Epithelial cell of proximal tubule (primary cell): ENCODE measurements around the gene NFIA. TPM values are rescaled to one million over a fixed set of nuclear protein-coding genes. Genes with fewer than 3 reads are reported as not detected.

Experiments used
- DNase-seq: peaks from one replicate; pipeline ENCODE4 v3.0.0-alpha.2; 2011; ENCODE audit warnings: low read depth
- H3K4me3 ChIP-seq: 2 replicates; pipeline ENCODE4 v1.5.1; 2011; ENCODE audit warnings: low read depth, mild to moderate bottlenecking, low read length
- total RNA-seq: library from RNA; depleted of rRNA; stranded (reverse); fragments of >200 nt; gene quantifications from 2 replicates; pipeline ENCODE4 v1.2.3, GENCODE V29; 2015
- TF ChIP-seq, protein P1 (sequence below): conservative IDR thresholded peaks from 2 replicates; pipeline ENCODE4 v1.5.1; 2012; ENCODE audit warnings: low read depth, mild to moderate bottlenecking, low read length

The NFIA gene
- total RNA-seq, 1 donor from 2014 or later, result 1.6 TPM

DNA sequence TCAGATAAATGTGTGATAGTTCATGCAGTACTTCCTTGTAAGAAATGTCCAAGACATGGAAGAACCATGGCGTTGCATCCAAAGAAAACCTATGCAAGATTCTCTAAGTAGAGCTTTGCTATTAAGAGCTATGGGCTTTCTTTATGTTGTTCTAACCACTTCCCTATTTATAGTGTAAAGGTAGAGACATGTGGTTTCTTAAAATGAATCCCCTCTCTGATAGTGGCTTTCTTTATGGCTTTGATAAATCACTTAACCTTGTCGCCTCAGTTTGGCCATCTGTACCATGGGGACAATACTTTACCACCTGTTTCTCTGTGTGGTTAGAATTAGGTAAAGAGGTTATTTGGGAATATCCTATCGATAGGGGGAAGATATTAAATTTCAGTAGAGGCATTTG lies 305.5 kb downstream of the NFIA start:
- TF ChIP-seq, protein P1, sequence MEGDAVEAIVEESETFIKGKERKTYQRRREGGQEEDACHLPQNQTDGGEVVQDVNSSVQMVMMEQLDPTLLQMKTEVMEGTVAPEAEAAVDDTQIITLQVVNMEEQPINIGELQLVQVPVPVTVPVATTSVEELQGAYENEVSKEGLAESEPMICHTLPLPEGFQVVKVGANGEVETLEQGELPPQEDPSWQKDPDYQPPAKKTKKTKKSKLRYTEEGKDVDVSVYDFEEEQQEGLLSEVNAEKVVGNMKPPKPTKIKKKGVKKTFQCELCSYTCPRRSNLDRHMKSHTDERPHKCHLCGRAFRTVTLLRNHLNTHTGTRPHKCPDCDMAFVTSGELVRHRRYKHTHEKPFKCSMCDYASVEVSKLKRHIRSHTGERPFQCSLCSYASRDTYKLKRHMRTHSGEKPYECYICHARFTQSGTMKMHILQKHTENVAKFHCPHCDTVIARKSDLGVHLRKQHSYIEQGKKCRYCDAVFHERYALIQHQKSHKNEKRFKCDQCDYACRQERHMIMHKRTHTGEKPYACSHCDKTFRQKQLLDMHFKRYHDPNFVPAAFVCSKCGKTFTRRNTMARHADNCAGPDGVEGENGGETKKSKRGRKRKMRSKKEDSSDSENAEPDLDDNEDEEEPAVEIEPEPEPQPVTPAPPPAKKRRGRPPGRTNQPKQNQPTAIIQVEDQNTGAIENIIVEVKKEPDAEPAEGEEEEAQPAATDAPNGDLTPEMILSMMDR, result no peak
- H3K4me3 ChIP-seq, result no peak overlapping the region
- DNase-seq, result no peak

DNA sequence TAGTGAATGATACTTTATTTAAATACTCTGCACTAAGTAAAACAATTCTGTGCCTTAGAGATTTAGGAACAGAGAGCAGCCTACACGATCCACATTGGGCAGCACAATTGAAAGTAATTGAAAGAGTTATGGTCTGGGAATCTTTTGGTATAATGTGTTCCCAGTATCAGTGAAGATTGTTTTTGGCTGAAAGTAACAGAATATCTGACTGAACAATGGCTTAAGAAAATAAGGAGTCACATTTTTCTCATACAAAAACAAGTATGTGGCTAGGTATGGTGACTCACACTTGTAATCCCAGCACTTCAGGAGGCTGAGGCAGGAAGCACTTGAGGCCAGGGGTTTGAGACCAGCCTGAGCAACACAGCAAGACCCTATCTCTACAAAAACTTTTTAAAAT lies 306.2 kb downstream of the NFIA start:
- no peak for DNase-seq
- TF ChIP-seq, protein P1, result no peak
- no peak overlapping the region for H3K4me3 ChIP-seq

DNA sequence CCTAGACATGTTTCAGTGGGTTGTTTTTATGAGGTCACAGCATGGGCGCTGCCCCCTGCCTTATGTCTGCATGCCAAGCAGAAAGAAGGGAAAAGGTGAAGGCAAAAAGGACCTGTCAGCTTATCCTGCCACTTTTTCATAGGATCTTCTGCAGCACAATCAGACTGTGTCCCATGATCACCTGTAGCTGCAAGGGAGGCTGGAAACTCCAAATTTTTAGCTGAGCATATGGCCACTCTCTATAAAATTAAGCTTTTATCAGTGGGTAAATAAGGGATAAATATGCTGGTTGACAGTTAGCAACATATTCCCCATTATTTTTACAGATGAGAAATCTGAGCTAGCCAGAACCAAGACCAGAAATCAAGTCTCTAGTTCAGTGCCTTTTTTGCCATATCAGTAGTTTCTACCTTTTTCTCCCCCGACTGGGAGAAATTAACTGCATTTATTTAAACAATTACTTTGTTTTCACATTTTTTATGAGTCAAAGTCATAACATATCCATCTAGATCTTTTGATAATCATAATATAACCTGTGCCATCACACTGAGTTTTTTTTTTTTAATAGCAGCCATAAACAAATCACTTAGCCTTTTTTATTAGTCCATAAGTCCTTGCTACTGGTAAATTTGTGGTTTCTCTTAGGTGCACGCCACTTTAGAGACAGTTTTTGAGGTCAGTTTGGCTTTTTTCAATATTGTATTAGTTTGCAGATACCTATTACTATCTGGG lies 307.0 kb downstream of the NFIA start:
- TF ChIP-seq, protein P1, result no peak
- no peak overlapping the region for H3K4me3 ChIP-seq
- no peak for DNase-seq

DNA sequence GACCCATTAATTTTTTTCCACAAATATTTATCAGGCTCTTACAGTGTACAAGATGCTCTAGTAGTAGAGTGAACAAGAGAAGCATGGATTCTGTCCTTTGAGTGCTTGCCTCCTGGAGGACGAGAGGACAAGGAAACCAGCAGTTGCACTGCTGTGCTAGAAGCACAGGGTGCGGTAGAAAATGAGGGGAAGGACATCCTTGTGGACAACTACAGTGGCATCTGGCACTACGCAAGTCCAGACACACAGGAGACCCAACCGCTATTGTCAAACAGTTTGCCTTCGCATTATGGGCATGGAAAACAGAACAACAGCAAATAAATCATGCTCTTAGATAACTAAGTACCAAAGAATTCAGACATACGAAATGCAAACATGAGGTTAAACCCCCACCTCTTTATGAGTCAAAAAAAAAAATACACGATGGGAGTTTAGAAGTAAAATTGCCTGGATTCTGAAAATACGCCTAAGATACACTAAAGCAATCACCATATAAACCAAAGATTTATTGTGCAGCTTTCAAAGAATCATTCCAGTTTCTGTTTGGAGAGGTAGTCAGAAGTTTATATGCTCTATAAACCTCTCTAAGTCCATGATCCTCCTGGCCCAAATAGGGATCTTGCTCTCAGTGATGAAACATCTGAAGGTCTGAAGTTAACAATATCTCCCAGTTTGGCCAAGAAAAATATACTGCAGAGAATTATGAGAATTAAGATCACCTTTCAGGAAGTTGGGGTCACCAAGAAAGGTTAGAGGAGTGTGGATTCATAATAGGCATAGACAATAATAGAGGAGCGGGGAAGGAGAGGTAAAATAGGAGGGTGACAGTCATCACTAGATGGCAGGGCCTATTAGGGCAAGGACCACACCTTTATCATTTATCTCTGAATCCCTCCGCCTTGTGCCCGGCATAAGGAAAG lies 307.8 kb downstream of the NFIA start:
- TF ChIP-seq, protein P1, result no peak
- no peak overlapping the region for H3K4me3 ChIP-seq
- no peak for DNase-seq

DNA sequence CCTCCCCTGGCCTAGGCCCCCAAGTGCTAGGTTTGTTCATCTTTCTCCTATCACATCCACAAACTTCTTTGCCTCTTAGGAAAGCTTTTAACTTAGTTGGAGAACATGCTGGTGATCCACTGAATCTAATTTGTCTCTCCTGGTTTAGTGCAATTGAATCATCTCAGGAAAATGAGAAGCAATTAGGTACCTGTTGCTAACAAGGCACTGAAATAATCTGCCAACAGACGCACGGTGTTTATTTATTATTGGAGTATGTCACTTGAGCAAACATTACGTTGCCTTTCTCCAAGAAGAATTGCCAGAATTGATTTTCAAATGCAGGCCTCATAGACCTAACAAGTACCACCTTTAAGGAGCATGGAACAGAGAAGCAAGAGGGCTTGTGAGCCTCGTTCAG lies 309.4 kb downstream of the NFIA start:
- no peak for DNase-seq
- TF ChIP-seq, protein P1, result no peak
- no peak overlapping the region for H3K4me3 ChIP-seq

DNA sequence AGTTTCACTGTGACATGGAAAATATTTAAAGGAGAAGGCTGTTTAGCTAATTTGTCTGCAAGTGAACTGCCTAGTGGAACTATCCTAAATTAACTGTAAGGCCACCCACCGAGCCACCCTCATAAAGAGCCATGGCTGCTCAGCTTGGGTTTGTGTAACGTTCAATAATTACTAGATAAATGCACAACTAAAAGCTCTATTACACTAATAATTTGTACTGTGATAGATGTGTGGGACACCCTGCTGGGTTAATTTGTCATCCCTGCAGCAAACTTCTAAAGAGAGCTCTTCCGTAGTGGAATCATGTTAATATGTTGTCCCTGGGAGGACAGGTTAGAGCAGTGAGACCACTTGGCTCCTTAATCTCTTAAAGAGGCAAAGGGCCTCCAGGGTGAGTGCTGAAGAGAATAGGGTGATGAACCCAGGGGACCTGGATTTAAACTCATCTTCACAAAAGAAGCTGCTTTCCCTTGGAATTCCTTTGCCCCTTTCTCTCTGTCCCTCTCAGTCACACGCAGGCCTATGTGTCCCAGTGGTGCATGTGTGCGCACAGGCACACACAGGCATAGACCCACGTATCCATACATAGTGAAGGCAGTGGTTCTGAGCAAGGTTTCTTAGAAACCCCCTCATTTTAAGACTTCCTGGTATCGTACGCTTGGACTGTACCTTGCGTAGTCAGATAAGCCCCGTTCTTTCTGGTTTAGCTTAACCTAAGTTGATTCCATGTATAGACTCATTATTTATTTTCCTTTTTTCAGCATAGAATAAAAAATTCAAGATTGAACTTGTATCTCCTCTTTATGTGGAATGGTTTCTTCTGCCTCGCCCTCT lies 310.3 kb downstream of the NFIA start:
- TF ChIP-seq, protein P1, result no peak
- DNase-seq, result no peak
- no peak overlapping the region for H3K4me3 ChIP-seq
